ENCODE results near the gene CBX3. TPM values are rescaled to one million over a fixed set of nuclear protein-coding genes. Genes with fewer than 3 reads are reported as not detected.

The CBX3 gene
- total RNA-seq, 2 experiments from 2014 or later: 252 to 364 TPM

DNA sequence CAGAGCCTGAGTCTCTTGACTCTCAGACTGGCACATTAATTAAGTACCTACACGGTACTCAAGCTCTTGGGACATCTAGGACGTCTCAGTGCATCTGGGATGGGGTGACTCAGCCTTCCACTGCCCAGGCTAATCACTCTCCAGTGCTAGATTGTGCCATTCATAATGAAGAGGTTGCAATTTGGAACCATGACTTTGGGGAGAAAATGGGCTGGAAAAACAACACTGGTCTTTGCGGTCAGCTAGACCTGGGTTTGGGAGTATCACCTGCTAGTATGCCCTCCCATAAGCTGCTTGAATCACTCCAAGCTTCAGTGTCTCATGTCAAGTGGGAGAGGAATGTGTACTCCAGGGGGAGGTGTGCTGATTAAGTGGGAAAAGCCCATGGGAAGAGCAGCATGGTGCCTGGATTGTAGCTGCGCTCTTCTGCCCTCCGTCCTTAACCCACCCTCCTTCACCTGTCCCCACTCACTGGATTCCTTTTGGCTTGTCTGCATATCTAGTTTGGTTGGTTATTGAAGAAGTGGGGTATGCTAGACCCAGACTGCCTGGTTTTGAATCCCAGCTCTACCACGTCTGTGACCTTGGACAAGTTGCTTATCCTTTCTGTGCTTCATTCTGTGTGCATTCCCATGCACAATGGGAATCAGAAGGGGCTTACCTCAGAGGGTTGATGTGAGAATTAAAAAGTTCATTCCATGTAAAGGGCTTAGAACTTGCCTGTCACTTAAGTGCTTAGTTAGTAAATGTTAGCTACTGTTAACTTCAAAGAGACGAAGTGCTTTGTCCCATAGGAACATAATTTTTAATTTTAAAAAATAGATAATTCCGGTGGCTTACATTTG is 45.8 kb upstream of the CBX3 start:
- ChIA-PET CTCF (ENCODE audit: unreplicated experiment) (no interaction called here), POLR2A (interaction anchor here (0.6 to 4.2 kb wide), 6 partner anchors 11 to 250 kb away, joined by 3 to 22 read pairs (median 3); no protein-coding TSS in a partner anchor)
- intact Hi-C loops (cut with micrococcal nuclease; ENCODE audit: unreplicated experiment): loop anchor here (5.0 kb wide), 1 partner anchor 1313 kb away; no protein-coding TSS in a partner anchor
- H3K4me2 ChIP-seq (ENCODE audit: low read length): peak overlapping the region; percentile 89
- no peak overlapping the region for H2AFZ ChIP-seq (ENCODE audit: low read length)
- no peaks in the 10 kb centered on the region; the same call in 1 of the 2 replicates for H3K36me3 ChIP-seq (ENCODE audit: insufficient read depth, low read length)
- no peaks in the 10 kb centered on the region for H3K9me2 ChIP-seq (ENCODE audit: insufficient read depth, low read length)
- H4K20me1 ChIP-seq (ENCODE audit: insufficient read depth, low read length): peaks cover 6% of the 10 kb centered on the region; the same call in 1 of the 2 replicates
- peaks cover 72% of the 10 kb centered on the region for H3K4me1 ChIP-seq (ENCODE audit: insufficient read depth, low read length, poor library complexity, severe bottlenecking)
- H3K79me2 ChIP-seq (ENCODE audit: insufficient read depth, low read depth, low read length): peaks cover 66% of the 10 kb centered on the region
- peak overlapping the region; percentile 60 for H3K4me3 ChIP-seq (ENCODE audit: low read depth, low read length, poor library complexity, severe bottlenecking)
- peak overlapping the region; percentile 60 for H3K27ac ChIP-seq (ENCODE audit: low read depth, low read length, poor library complexity, severe bottlenecking)
- no peak for TF ChIP-seq EZH2phosphoT487 (IDR thresholded peaks at IDR 0.05; ENCODE audit: borderline replicate concordance, low read depth, low read length)
- TF ChIP-seq, protein P1, sequence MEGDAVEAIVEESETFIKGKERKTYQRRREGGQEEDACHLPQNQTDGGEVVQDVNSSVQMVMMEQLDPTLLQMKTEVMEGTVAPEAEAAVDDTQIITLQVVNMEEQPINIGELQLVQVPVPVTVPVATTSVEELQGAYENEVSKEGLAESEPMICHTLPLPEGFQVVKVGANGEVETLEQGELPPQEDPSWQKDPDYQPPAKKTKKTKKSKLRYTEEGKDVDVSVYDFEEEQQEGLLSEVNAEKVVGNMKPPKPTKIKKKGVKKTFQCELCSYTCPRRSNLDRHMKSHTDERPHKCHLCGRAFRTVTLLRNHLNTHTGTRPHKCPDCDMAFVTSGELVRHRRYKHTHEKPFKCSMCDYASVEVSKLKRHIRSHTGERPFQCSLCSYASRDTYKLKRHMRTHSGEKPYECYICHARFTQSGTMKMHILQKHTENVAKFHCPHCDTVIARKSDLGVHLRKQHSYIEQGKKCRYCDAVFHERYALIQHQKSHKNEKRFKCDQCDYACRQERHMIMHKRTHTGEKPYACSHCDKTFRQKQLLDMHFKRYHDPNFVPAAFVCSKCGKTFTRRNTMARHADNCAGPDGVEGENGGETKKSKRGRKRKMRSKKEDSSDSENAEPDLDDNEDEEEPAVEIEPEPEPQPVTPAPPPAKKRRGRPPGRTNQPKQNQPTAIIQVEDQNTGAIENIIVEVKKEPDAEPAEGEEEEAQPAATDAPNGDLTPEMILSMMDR (conservative IDR thresholded peaks at IDR 0.05; ENCODE audit: low read length): no peak
- no peaks in the 10 kb centered on the region for H3K9me3 ChIP-seq (ENCODE audit: low read length)
- no peak for DNase-seq (ENCODE audit: low spot score)
- no TSS peak for BruUV-seq (replicated peaks)

DNA sequence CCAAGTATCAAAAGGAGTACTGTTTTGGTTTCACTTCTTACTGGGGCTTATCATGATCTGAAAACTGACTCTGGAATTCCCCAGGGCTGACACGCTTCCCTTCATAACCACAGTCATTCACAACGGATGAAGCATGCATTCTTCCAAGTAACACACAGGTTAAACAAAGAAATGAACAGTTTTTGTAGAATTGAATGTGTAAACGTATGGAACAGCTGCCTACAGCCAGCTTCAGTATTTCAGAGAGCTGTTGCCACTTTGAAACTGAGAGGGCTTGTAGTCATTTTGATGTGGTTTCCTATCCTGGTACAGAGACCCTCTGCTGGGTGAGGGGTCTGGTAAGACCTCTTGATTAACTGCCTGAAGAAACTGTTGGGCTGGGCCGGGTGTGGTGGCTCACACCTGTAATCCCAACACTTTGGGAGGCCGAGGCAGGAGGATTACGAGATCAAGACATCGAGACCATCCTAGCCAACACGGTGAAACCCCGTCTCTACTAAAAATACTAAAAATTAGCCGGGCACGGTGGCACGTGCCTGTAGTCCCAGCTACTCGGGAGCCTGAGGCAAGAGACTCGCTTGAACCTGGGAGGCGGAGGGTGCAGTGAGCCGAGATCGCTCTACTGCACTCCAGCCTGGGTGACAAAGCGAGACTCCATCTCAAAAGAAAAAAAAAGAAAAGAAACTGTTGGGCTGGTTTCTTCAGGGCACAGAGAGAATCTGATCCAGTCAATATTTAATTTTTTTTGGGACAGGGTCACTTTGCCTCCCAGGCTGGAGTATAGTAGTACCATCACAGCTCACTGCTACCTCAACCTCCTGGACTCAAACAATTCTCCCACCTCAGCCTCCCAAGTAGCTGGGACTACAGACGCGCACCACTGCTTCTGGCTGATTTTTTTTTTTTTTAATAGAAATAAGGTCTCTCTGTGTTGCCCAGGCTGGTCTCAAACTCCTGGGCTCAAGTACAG is 44.8 kb upstream of the CBX3 start:
- intact Hi-C loops (cut with micrococcal nuclease; ENCODE audit: unreplicated experiment): loop anchor here (5.0 kb wide), 1 partner anchor 1314 kb away; no protein-coding TSS in a partner anchor
- Histone ChIP-seq H3K4me2 (ENCODE audit: low read length) (peak overlapping the region; percentile 89), H3K4me1 (ENCODE audit: insufficient read depth, low read length, poor library complexity, severe bottlenecking) (peaks cover 64% of the 10 kb centered on the region), H3K9me2 (ENCODE audit: insufficient read depth, low read length) (no peaks in the 10 kb centered on the region), H3K9me3 (ENCODE audit: low read length) (no peaks in the 10 kb centered on the region), H4K20me1 (ENCODE audit: insufficient read depth, low read length) (peaks cover 6% of the 10 kb centered on the region; the same call in 1 of the 2 replicates), H3K79me2 (ENCODE audit: insufficient read depth, low read depth, low read length) (peaks cover 74% of the 10 kb centered on the region), H3K36me3 (ENCODE audit: insufficient read depth, low read length) (no peaks in the 10 kb centered on the region; the same call in 1 of the 2 replicates), H2AFZ (ENCODE audit: low read length) (peak overlapping the region; percentile 17; the same call in 1 of the 2 replicates), H3K27ac (ENCODE audit: low read depth, low read length, poor library complexity, severe bottlenecking) (peak overlapping the region; percentile 60), H3K4me3 (ENCODE audit: low read depth, low read length, poor library complexity, severe bottlenecking) (peak overlapping the region; percentile 60)
- TSS peak; percentile 13 for BruUV-seq (replicated peaks)
- ChIA-PET POLR2A (interaction anchor here (0.6 to 4.2 kb wide), 12 partner anchors 10 to 327 kb away, joined by 3 to 22 read pairs (median 4); no protein-coding TSS in a partner anchor), CTCF (ENCODE audit: unreplicated experiment) (interaction anchor here (0.8 kb wide), 1 partner anchor 23 kb away, joined by 3 read pairs; no protein-coding TSS in a partner anchor)
- peak; percentile 47 for DNase-seq (ENCODE audit: low spot score)
- TF ChIP-seq, protein P1 (conservative IDR thresholded peaks at IDR 0.05; ENCODE audit: low read length): no peak
- no peak for TF ChIP-seq EZH2phosphoT487 (IDR thresholded peaks at IDR 0.05; ENCODE audit: borderline replicate concordance, low read depth, low read length)
